Parathyroid adenoma (tissue), 2 donors: ENCODE data around the gene NCEH1.
A peak's percentile ranks its signal among the peaks of the same experiment; 100 is the strongest.

Source experiments
- H2AFZ ChIP-seq: fragments of 300-600 bp; sonication (generic); one replicate; pipeline ENCODE4 v1.7.0; 2017; ENCODE audit warnings: antibody characterized with exemption, mild to moderate bottlenecking
- H3K27ac ChIP-seq: fragments of 300-600 bp; sonication (generic); one replicate; pipeline ENCODE4 v1.7.0; 2017
- H3K27me3 ChIP-seq: fragments of 300-600 bp; sonication (generic); one replicate; pipeline ENCODE4 v1.7.0; 2017; ENCODE audit warnings: low read length; ENCODE audit not compliant: control insufficient read depth, insufficient read depth
- H3K36me3 ChIP-seq: fragments of 300-600 bp; sonication (generic); one replicate; pipeline ENCODE4 v1.7.0; 2017; ENCODE audit warnings: low read length; ENCODE audit not compliant: control insufficient read depth, insufficient read depth
- H3K4me1 ChIP-seq: fragments of 300-600 bp; sonication (generic); one replicate; pipeline ENCODE4 v1.7.0; 2017; ENCODE audit warnings: control low read depth
- H3K4me2 ChIP-seq: fragments of 300-600 bp; sonication (generic); one replicate; pipeline ENCODE4 v1.7.0; 2017; ENCODE audit warnings: low read length
- H3K4me3 ChIP-seq: fragments of 300-600 bp; sonication (generic); one replicate; pipeline ENCODE4 v1.7.0; 2017; ENCODE audit warnings: low read depth, low read length
- H3K79me2 ChIP-seq: fragments of 300-600 bp; sonication (generic); one replicate; pipeline ENCODE4 v1.7.0; 2017; ENCODE audit warnings: control low read depth
- H3K9ac ChIP-seq: fragments of 300-600 bp; sonication (generic); one replicate; pipeline ENCODE4 v1.7.0; 2017; ENCODE audit warnings: mild to moderate bottlenecking
- H3K9me3 ChIP-seq: fragments of 300-600 bp; sonication (generic); one replicate; pipeline ENCODE4 v1.7.0; 2017; ENCODE audit warnings: low read length; ENCODE audit not compliant: control insufficient read depth
- CTCF ChIP-seq: fragments of 300-600 bp; sonication (generic); IDR thresholded peaks from one replicate; pipeline ENCODE4 v1.7.0; 2017; ENCODE audit warnings: antibody characterized with exemption, mild to moderate bottlenecking
- donor health status: primary hyperparathyroidism.

Gene NCEH1

GRCh38 chr3:172612871-172613678 lies 97.8 kb downstream of the NCEH1 start:
- no peaks in the 10 kb centered on the region for H3K9me3 ChIP-seq
- H3K79me2 ChIP-seq = no peaks in the 10 kb centered on the region
- TF ChIP-seq CTCF = no peak
- H3K27ac ChIP-seq = no peak overlapping the region
- H3K4me2 ChIP-seq = no peak overlapping the region
- no peaks in the 10 kb centered on the region for H3K4me1 ChIP-seq
- no peak overlapping the region for H3K9ac ChIP-seq
- no peaks in the 10 kb centered on the region for H3K36me3 ChIP-seq
- H3K4me3 ChIP-seq = no peak overlapping the region
- no peak overlapping the region for H2AFZ ChIP-seq
- no peaks in the 10 kb centered on the region for H3K27me3 ChIP-seq

GRCh38 chr3:172609750-172610149 lies 101.1 kb downstream of the NCEH1 start:
- Histone ChIP-seq H3K4me2 (no peak overlapping the region), H3K9ac (no peak overlapping the region), H2AFZ (no peak overlapping the region), H3K79me2 (no peaks in the 10 kb centered on the region), H3K4me3 (no peak overlapping the region), H3K4me1 (no peaks in the 10 kb centered on the region), H3K36me3 (no peaks in the 10 kb centered on the region), H3K27me3 (no peaks in the 10 kb centered on the region), H3K9me3 (no peaks in the 10 kb centered on the region), H3K27ac (no peak overlapping the region)
- no peak for TF ChIP-seq CTCF

- no peaks in the 10 kb centered on the region for H3K4me1 ChIP-seq
- TF ChIP-seq CTCF = no peak
- H3K79me2 ChIP-seq = no peaks in the 10 kb centered on the region
- H3K9ac ChIP-seq = no peak overlapping the region
- H3K4me2 ChIP-seq = no peak overlapping the region
- H3K27ac ChIP-seq = no peak overlapping the region
- no peak overlapping the region for H3K4me3 ChIP-seq
- no peaks in the 10 kb centered on the region for H3K36me3 ChIP-seq
- no peak overlapping the region for H2AFZ ChIP-seq
- no peaks in the 10 kb centered on the region for H3K9me3 ChIP-seq
- no peaks in the 10 kb centered on the region for H3K27me3 ChIP-seq
Measured at GRCh38 chr3:172608575-172608974, 102.3 kb downstream of the NCEH1 start.

GRCh38 chr3:172607305-172608121 lies 103.4 kb downstream of the NCEH1 start:
- Histone ChIP-seq H3K27me3 (no peaks in the 10 kb centered on the region), H3K27ac (no peak overlapping the region), H3K36me3 (no peaks in the 10 kb centered on the region), H3K4me2 (no peak overlapping the region), H2AFZ (peak overlapping the region; percentile 12), H3K4me3 (no peak overlapping the region), H3K79me2 (no peaks in the 10 kb centered on the region), H3K4me1 (no peaks in the 10 kb centered on the region), H3K9ac (no peak overlapping the region), H3K9me3 (no peaks in the 10 kb centered on the region)
- TF ChIP-seq CTCF = no peak
